H9 (cell line): ENCODE results near the gene SECISBP2. TPM values are rescaled to one million over a fixed set of nuclear protein-coding genes. Genes with fewer than 3 reads are reported as not detected.

ENCODE experiments used
- DNase-seq: peaks from one replicate; pipeline ENCODE4 v3.0.0-alpha.2; 2017
- H2AFZ ChIP-seq: one replicate; pipeline ENCODE4 v1.6.1; 2013; ENCODE audit warnings: mild to moderate bottlenecking, low read length, control low read depth, moderate library complexity
- H2AK5ac ChIP-seq: 2 replicates; pipeline ENCODE4 v1.6.1; 2013; ENCODE audit warnings: low read length, control low read depth, mixed read lengths; ENCODE audit not compliant: insufficient read length
- H2BK120ac ChIP-seq: one replicate; pipeline ENCODE4 v1.6.1; 2013; ENCODE audit warnings: low read depth, mild to moderate bottlenecking, low read length, control low read depth, inconsistent platforms; ENCODE audit not compliant: poor library complexity, severe bottlenecking
- H2BK12ac ChIP-seq: 2 replicates; pipeline ENCODE4 v1.6.1; 2013; ENCODE audit warnings: low read length, control low read depth, mixed read lengths, low read depth; ENCODE audit not compliant: insufficient read length
- H2BK15ac ChIP-seq: 2 replicates; pipeline ENCODE4 v1.6.1; 2013; ENCODE audit warnings: low read depth, low read length, control low read depth
- H2BK20ac ChIP-seq: one replicate; pipeline ENCODE4 v1.6.1; 2013; ENCODE audit warnings: low read depth, mild to moderate bottlenecking, low read length, control low read depth, inconsistent platforms; ENCODE audit not compliant: poor library complexity, severe bottlenecking
- H2BK5ac ChIP-seq: 2 replicates; pipeline ENCODE4 v1.6.1; 2013; ENCODE audit warnings: low read length, control low read depth, mixed read lengths; ENCODE audit not compliant: insufficient read length
- H3K14ac ChIP-seq: 2 replicates; pipeline ENCODE4 v1.6.1; 2013; ENCODE audit warnings: low read length, control low read depth; ENCODE audit not compliant: insufficient read depth
- H3K18ac ChIP-seq: 2 replicates; pipeline ENCODE4 v1.6.1; 2013; ENCODE audit warnings: low read depth, mild to moderate bottlenecking, mixed read lengths, low read length, control low read depth; ENCODE audit not compliant: insufficient read length
- H3K23ac ChIP-seq: 2 replicates; pipeline ENCODE4 v1.6.1; 2013; ENCODE audit warnings: low read length, control low read depth, mixed read lengths, low read depth; ENCODE audit not compliant: insufficient read length
- H3K23me2 ChIP-seq: 2 replicates; pipeline ENCODE4 v1.6.1; 2013; ENCODE audit warnings: low read depth, mild to moderate bottlenecking, mixed read lengths, low read length, control low read depth; ENCODE audit not compliant: insufficient read length, poor library complexity, severe bottlenecking
- H3K27ac ChIP-seq: 2 replicates; pipeline ENCODE4 v1.5.1; 2013; ENCODE audit warnings: low read length, control low read depth, mixed read lengths, low read depth; ENCODE audit not compliant: insufficient read length
- H3K27me3 ChIP-seq: 2 replicates; pipeline ENCODE4 v1.6.1; 2013; ENCODE audit warnings: low read length, control low read depth, inconsistent platforms; ENCODE audit not compliant: insufficient read depth
- H3K4ac ChIP-seq: 2 replicates; pipeline ENCODE4 v1.6.1; 2013; ENCODE audit warnings: low read depth, mild to moderate bottlenecking, control low read depth, inconsistent platforms, low read length, moderate library complexity
- H3K4me1 ChIP-seq: 2 replicates; pipeline ENCODE4 v1.6.1; 2013; ENCODE audit warnings: low read length, control low read depth, inconsistent platforms; ENCODE audit not compliant: insufficient read depth
- H3K4me2 ChIP-seq: 2 replicates; pipeline ENCODE4 v1.6.1; 2013; ENCODE audit warnings: low read length, control low read depth, mixed read lengths; ENCODE audit not compliant: insufficient read length, insufficient read depth
- H3K56ac ChIP-seq: 2 replicates; pipeline ENCODE4 v1.6.1; 2013; ENCODE audit warnings: low read depth, mild to moderate bottlenecking, mixed read lengths, low read length, control low read depth; ENCODE audit not compliant: insufficient read length
- H3K79me1 ChIP-seq: 2 replicates; pipeline ENCODE4 v1.6.1; 2013; ENCODE audit warnings: low read depth, mild to moderate bottlenecking, moderate library complexity, low read length, control low read depth, inconsistent platforms; ENCODE audit not compliant: insufficient read depth, poor library complexity, severe bottlenecking
- H3K79me2 ChIP-seq: 2 replicates; pipeline ENCODE4 v1.6.1; 2013; ENCODE audit warnings: low read length, control low read depth, inconsistent platforms; ENCODE audit not compliant: insufficient read depth
- H3K9ac ChIP-seq: 2 replicates; pipeline ENCODE4 v1.6.1; 2013; ENCODE audit warnings: low read length, control low read depth, mixed read lengths; ENCODE audit not compliant: insufficient read length; ENCODE audit errors: extremely low read depth
- H3K9me3 ChIP-seq: one replicate; pipeline ENCODE4 v1.6.1; 2013; ENCODE audit warnings: low read depth, low read length, inconsistent platforms; ENCODE audit not compliant: control insufficient read depth
- H3T11ph ChIP-seq: one replicate; pipeline ENCODE4 v1.6.1; 2013; ENCODE audit warnings: mild to moderate bottlenecking, low read length, control low read depth, inconsistent platforms
- H4K20me1 ChIP-seq: one replicate; pipeline ENCODE4 v1.6.1; 2013; ENCODE audit not compliant: control insufficient read depth, insufficient read length, insufficient read depth
- H4K5ac ChIP-seq: 2 replicates; pipeline ENCODE4 v1.6.1; 2013; ENCODE audit warnings: low read depth, mild to moderate bottlenecking, mixed read lengths, low read length, control low read depth; ENCODE audit not compliant: insufficient read length
- H4K8ac ChIP-seq: replicated peaks from 2 replicates; pipeline ENCODE4 v1.6.1; 2013; ENCODE audit warnings: low read length, control low read depth, mixed read lengths, low read depth; ENCODE audit not compliant: insufficient read length
- H4K91ac ChIP-seq: 2 replicates; pipeline ENCODE4 v1.6.1; 2013; ENCODE audit warnings: low read depth, mild to moderate bottlenecking, moderate library complexity, mixed read lengths, low read length, control low read depth; ENCODE audit not compliant: insufficient read length
- H3K27ac Mint-ChIP-seq, 3 experiments: 2 replicates in 2 of 3; 3 replicates in 1 of 3; pipeline ENCODE4 v1.8.0; 2020 to 2021; ENCODE audit warnings: mixed read lengths in 3 of 3, mild to moderate bottlenecking in 1 of 3, moderate library complexity in 1 of 3
- H3K27me3 Mint-ChIP-seq: 2 replicates; pipeline ENCODE4 v1.8.0; 2021; ENCODE audit warnings: low read depth, mild to moderate bottlenecking, moderate library complexity, mixed read lengths
- H3K36me3 Mint-ChIP-seq, 3 experiments: 2 replicates in 2 of 3; 3 replicates in 1 of 3; pipeline ENCODE4 v1.8.0; 2020 to 2021; ENCODE audit warnings: low read depth in 3 of 3, mixed read lengths in 3 of 3; ENCODE audit not compliant: insufficient read depth in 1 of 3
- H3K4me1 Mint-ChIP-seq, 2 experiments: 2 replicates each; pipeline ENCODE4 v1.8.0; 2020; ENCODE audit warnings: mixed read lengths in 2 of 2
- H3K4me3 Mint-ChIP-seq, 2 experiments: 2 replicates in 1 of 2; 3 replicates in 1 of 2; pipeline ENCODE4 v1.8.0; 2020 to 2021; ENCODE audit warnings: mild to moderate bottlenecking in 2 of 2, mixed read lengths in 2 of 2, moderate library complexity in 1 of 2
- H3K9me3 Mint-ChIP-seq, 2 experiments: 2 replicates in 1 of 2; 3 replicates in 1 of 2; pipeline ENCODE4 v1.8.0; 2020; ENCODE audit warnings: mild to moderate bottlenecking in 2 of 2, mixed read lengths in 2 of 2, moderate library complexity in 1 of 2
- CTCF ChIP-seq: fragments of 200-600 bp; sonication (generic); conservative IDR thresholded peaks from 3 replicates; pipeline ENCODE4 v1.8.0; 2021; ENCODE audit warnings: antibody characterized with exemption, mild to moderate bottlenecking
- WGBS: extraction: QIAGEN DNeasy Blood & Tissue Kit; methylation state at CpG from one replicate; pipeline ENCODE4 v1.1.7; 2013; ENCODE audit warnings: missing lambda C conversion rate, low lambda C conversion rate, mixed read lengths; ENCODE audit not compliant: insufficient read length; ENCODE audit errors: extremely low coverage; 5-methylcytosine and 5-hydroxymethylcytosine counted together
- total RNA-seq: library from RNA; stranded (reverse); gene quantifications from 2 replicates; pipeline ENCODE4 v1.2.1, GENCODE V29; 2021

SECISBP2 gene
- total RNA-seq, 1 experiment from 2014 or later: 62.7 TPM

- Histone ChIP-seq H2AK5ac (no peak overlapping the region), H4K8ac (no peak overlapping the region), H3K79me2 (no peaks in the 10 kb centered on the region), H4K20me1 (no peaks in the 10 kb centered on the region), H3K27me3 (no peaks in the 10 kb centered on the region), H2BK15ac (no peak overlapping the region), H3K79me1 (no peaks in the 10 kb centered on the region), H2AFZ (no peak overlapping the region), H2BK20ac (no peak overlapping the region), H3K56ac (no peak overlapping the region), H2BK120ac (no peak overlapping the region), H3K23ac (no peak overlapping the region), H4K5ac (no peak overlapping the region), H3K18ac (no peak overlapping the region), H3K9me3 (peaks cover 8% of the 10 kb centered on the region), H3T11ph (no peak overlapping the region), H3K4me1 (no peaks in the 10 kb centered on the region), H3K14ac (no peak overlapping the region), H3K9ac (no peak overlapping the region), H2BK5ac (no peak overlapping the region), H2BK12ac (no peak overlapping the region), H3K4me2 (no peak overlapping the region), H4K91ac (no peak overlapping the region), H3K27ac (no peak overlapping the region), H3K23me2 (no peaks in the 10 kb centered on the region), H3K4ac (no peak overlapping the region)
- H3K4me1 Mint-ChIP-seq: peaks cover 5 to 11% of the 10 kb centered on the region in 2 experiments
- H3K36me3 Mint-ChIP-seq: peaks cover 23 to 39% (median 34%) of the 10 kb centered on the region in 3 experiments
- H3K27me3 Mint-ChIP-seq: no peaks in the 10 kb centered on the region; the same call in none of the 2 replicates
- no peak overlapping the region for H3K27ac Mint-ChIP-seq
- no peak for DNase-seq
- peaks cover 25 to 34% of the 10 kb centered on the region in 2 experiments for H3K9me3 Mint-ChIP-seq
- no peak for TF ChIP-seq CTCF
- no peak overlapping the region for H3K4me3 Mint-ChIP-seq
- no CpG with 5 or more reads among the region's 2 CpGs for WGBS
These were observed 39.7 kb upstream of the SECISBP2 start for GRCh38 chr9:89278551-89278950.
